Activated naive CD4-positive, alpha-beta T cell (primary cell): ENCODE results near the gene NID1.

ENCODE experiments used
- DNase-seq, 4 experiments: peaks; one replicate each; lab custom pipeline; 2025; lab: John Stamatoyannopoulos, UW

The NID1 gene

DNA sequence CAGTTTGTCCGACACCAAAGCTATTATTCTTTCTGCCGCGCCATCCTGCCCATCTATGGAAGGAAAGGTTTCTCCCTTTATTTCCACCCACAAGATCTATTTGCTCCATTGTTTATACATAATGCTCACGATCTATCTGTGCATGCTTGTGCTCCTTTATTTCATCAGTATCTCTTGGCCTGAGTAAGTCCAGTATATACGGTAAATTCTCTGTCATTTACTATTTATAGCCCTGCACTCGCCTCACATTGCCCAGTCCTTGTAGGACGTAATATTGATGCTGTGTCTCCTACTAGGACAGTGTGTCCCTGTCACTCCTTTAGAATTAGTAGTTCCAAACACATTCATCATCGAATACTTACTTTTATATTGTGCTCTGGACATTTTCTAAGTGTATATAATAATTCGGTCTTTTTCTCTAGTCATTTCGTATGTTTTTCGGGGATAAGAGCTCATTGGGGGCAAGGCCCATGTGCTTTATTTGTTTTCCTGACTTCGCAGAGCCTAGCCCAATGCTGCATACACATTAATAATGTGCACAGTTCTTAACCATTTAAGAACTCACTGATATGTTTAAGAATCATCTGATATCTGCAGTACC is 3.1 kb upstream of the NID1 start:
- DNase-seq: no peak

DNA sequence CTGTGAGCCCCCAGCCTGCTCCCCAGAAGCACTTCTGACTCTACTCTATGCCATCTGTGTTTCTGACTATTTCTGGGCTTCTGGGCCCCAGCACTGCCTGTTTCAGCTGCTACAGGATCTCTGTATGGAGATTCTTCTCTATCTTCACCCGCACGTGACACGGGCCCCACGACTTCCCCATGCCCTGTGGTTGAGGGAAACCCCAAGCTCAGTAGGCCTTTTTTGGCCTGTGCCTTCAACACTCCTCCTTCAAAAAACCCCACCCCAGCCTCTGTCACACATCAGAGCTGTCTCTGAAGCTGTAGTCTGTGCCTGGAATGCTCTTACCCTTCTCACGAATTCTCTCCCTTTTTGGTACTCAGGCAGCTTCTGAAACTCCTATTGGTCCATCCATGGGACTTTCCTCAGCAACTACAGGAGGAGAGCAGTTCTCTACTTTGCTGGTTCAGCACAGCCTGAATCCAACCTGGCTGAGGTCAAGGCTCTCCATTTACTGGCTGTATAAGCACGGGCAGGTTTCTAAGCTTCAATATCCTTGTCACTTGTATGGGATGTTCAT is 2.0 kb upstream of the NID1 start:
- DNase-seq: peak in 2 of 4 experiments; percentile 8 to 32

DNA sequence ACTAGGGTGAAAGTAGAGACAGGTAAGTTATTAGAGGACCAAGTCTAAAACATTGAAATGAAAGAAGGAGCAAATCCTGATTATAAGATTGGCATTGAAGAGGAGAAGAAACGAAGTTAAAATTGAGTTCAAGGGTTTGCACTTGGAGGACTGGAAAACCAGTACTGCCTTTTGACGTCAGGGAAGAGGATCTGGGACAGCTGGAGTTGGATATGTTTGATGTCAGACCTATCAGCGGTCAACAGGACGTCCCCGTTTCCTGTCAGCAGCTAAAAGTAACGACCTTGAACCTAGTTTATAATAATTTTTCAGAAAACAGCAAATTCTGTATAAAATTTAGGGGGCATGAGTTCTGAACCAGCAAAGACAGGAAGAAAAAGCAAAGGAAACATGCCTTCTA is 1.2 kb upstream of the NID1 start:
- DNase-seq: no peak

DNA sequence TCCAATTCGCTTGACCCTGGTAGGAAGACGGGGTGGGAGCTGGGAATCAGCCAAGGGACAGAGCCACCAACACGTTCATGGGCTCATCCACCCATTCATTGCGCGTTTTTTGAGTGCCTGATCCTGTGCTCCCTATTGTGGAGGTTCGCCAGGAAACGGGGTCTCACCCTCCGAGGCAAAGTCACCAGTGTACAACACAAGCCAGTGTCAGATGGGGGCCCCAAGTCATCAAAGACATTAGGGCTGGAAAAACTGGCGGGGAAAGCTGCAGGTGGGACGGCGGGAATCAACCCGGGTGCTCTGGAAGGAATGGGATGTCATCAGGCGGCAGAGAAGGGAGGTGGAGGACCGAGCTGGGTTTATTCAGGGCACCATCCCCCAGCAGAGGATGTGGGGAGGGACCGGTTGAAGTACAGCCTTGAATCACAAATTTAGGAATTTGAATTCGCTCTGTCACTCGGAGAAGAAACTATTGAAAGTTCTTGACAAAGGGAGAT is 667 bp upstream of the NID1 start:
- DNase-seq: no peak

DNA sequence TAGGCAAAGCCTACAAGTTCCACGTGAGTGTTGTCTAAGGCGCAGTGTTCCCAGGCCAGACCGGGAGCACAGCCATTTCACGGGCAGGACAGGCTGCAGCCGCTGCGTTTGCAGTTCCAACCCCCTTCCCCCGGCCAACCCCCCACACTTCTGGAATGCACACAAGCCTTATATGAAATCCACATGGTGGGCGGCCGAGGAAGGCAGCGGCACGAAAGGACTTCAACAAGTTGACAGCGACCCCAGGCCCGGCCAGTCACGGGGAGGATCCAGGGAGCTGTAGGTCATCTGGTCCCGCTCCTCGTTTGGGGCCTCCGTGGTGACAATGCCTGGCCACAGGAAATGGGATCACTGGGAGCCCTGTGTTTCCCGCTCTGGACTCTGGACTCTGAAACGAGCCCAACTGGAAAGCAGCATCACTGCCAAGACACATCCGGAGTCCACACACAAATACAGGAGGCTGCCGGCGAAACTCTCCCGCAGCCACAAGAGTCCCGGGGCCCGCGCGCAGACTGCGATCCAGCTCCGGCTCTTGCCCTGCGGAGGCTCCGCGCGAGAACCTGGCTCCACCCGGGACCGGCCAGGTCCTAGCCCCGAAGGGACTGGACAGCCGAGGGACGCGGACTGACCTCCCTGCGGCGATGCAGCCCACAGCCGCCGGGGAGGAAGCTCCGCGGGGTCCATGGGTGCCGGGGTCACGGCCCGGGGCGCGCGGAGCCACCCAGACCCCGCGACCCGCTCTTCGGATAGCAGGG is 794 bp downstream of the NID1 start:
- DNase-seq: peak in 1 of 4 experiments; percentile 0

DNA sequence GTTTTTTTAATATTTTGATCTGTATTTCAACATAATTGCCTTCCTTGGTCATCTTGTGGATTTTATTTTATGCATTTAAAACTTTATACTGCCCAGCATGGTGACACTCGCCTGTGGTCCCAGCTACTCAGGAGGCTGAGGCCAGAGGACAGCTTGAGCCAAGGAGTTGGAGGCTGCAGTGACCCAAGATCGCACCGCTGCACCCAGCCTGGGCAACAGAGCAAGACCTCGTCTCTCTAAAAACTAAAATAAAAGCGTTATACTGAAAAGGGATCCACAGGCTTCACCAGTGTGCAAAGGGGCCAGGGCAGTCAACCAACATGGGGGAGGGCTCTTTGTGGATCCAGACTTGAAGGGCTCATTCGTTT is 1.4 kb downstream of the NID1 start:
- no peak for DNase-seq

DNA sequence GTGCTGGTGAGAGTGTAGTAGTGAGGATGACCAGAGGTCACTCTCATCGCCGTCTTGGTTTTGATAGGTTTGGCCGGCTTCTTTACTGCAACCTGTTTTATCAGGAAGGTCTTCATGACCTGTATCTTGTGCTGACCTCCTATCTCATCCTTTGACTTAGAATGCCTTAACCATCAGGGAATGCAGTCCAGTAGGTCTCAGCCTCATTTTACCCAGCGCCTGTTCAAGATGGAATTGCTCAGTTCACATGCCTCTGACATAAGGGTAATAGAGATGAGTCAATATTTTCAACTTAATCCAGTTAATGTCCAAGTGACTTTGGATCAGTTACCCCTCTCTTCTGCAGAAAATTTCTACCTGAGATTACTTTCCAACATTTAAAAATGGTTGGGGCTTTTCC is 4.6 kb downstream of the NID1 start:
- DNase-seq: no peak

DNA sequence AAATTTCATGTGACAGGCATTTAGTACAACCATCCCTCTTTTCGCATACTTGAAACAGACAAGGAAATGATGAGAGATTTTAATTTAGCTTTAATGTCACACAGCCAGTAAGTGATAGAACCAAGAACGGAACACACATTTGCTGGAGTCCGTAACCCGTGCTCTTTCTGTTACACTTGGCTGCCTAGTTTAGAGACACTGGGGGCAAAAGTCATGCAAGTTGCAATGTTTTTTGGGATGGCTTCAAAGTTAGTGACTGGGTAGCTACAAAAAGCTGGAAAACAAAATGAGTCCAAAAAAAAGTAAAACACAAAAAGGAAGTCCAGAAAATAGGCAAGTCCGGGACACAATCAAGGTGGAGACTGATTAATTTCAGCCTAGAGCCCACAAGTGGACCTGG is 5.9 kb downstream of the NID1 start:
- no peak for DNase-seq

DNA sequence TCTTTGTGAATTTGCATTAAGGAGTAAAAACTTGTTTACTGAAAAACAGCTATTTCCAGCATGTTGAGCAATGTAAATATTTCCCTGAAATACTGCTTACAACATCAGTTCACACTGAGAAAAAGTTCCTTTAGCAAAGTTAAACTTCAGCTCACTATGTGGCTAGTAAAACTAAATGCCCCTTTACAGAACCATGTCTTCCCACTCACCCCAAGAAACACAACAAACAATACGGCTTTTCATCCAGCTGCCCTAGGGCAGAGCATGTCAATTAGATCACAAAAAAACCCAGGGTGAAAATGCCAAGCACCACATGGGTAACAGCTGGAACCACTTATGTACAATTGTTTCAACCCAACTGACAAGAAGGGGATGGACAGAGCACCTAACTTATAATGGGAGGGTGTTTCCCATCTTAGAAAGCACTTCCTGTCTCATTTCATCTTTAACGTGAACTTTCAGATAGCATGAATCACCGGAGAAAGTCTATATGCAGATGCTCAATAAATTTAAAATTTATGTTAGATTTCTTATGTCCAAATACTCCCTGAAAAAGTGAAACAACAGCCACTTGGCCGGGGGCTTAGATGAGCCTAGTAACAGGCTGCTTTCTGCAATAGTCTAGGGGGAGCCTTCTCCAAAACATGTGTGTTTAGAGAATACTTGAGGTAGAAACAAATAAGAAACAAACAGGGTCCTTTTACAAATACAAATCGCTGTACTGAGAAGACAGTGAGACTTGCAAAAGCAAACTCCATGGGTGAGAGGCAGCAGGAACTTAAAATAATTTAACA is 6.6 kb downstream of the NID1 start:
- no peak for DNase-seq

DNA sequence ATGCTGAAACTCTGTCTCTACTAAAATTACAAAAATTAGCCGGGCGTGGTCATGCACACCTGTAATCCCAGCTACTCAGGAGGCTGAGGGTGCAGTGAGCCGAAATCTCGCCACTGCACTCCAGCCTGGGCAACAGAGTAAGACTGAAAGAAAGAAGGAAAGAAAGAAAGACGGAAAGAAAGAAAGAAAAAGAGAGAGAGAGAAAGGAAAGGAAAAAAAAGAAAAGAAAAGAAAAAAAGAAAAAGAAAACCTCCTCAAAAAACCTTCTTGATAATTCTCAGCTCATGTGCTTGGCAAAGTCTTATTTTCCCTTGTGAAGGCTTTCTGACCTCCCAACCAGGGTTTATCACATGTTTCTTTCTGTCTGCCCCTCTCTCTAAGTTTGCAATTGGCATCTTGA is 7.3 kb downstream of the NID1 start:
- no peak for DNase-seq

DNA sequence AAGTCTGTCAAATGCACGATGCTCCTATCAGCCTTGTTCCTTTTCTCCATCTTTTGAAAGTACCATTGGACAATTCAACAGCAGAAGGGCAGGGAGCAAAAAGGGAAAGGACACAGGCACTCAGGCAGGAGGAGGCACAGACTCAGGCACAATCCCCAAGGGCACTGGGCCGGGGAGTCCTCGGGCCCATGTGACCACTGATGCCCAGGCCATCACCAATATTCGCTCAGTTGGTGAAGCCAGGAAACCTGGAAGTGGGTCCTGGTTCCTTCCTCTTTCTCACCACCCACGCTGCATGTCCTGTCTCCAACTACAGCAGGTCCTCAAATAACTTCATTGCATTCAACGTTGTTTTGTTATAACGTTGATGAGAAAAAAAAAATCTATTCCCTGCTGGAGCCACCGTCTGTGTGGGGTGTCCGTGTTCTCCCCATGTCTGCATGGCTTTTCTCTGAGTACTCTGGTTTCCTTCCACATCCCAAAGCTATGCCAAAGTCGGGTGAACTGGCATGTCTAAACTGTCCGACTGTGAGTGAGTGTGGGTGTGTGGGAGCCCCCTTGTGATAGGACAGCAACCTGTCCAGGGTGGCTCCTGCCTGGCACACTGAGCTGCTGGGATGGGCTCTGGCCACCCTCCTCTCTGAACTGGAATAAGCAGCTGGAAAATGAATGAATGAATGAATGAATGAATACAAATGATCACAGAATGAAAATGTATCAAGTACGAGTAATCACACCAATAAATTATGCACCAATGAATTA is 12.5 kb downstream of the NID1 start:
- no peak for DNase-seq

DNA sequence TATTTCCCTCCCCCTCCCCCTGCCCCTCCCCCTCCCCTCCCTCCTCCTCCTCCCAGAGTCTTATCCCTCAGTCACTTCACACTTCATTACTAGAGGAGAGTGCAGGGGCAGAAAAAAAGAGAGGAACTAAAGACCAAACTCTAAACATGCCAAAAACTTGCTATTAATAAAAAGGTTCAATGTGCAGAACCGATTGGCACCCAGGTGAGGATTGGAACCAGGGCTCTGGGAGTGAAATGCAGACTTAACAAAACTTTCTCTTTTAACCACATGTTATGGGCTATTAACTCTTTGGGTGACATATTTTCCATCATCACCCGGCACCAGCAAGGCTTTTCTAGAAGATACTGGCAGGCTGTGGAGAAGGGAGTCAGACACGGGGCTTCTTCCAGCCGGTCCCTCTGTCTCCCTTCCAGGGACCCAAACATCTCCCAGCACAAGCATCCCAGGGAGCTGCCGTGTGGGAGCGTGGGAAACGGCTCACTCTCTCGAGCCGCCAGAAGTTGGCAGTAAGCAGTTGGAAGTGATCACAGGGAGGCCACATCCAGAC is 13.6 kb downstream of the NID1 start:
- no peak for DNase-seq

DNA sequence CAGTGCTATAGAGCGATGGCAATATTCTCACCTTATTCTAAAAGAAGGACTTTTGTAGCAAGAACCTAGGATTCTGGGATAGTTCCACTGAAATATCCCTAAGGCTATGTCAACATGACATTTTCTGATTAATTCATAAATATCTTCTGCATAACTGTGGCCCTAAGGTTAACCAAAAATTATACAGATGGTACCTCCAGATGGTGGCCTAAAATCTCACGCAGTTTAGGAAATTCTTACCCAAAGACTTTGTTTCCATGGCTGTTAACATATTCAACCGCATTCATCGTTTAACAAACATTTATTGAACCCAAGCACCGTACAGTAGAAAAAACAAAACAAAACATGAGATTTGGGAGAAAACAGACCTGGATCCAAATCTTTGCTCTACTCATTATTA is 19.1 kb downstream of the NID1 start:
- no peak for DNase-seq

DNA sequence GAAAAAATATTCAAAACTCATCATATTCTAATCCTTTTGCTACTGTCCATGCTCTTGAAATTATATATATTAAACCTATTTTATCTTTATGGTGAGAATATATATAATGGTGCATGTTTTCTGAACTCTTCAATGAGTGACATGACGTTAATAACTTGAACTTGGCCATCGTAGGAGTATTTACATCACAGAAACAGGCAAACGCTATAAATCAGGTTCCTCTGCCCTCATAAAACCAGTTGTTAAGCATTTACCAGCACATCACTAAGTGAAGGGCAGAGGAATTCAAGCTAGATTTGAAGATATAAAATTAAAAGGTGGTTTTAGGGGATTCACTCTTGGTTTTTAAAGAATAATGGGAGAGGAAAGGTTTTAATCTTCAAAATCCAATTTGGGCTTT is 20.5 kb downstream of the NID1 start:
- no peak for DNase-seq

DNA sequence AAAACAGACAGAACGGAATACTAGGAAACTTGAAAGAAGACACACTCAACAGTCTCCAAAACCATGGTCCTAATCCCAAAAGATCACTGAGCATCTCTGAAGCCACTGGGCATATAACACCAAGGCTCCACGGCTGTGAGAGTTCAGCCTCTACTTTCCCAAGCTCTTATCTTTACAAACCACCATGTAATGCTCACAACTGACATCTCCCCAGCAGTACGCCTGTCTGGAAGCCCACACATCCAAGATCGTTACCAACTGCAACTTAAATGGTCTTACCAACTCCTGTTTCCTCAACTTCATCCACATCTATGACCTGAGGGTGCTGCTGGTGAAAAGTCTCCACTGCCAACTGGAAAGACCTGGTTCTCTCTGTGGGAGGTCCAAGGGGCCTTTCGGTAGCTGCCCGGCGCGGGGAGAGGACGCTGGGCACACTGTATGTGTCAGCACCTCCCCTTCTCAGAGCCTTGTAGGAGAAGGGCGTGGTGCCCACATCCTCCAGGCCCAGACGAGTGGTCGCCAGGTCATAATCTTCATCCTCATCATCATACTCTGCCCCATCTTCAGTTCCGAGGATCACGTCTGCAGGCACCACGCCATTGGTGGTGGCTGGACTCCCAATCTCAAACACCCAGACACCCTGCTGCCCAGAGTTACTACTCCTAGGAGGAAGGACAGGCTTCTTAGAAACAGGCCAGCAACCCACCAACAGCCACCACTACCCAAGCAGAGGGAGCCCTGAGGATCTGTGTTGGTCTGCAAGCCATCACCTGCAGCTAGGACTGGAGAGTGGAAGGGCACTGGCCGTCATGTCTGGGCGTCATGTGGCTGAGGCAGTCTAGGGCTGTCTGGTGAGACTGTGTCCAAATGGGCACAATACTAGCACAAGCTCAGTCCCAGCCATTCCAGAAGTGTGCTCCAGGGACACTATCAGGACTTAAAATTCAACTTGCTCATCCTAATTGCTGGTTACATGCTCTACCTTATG is 23.0 kb downstream of the NID1 start:
- no peak for DNase-seq

DNA sequence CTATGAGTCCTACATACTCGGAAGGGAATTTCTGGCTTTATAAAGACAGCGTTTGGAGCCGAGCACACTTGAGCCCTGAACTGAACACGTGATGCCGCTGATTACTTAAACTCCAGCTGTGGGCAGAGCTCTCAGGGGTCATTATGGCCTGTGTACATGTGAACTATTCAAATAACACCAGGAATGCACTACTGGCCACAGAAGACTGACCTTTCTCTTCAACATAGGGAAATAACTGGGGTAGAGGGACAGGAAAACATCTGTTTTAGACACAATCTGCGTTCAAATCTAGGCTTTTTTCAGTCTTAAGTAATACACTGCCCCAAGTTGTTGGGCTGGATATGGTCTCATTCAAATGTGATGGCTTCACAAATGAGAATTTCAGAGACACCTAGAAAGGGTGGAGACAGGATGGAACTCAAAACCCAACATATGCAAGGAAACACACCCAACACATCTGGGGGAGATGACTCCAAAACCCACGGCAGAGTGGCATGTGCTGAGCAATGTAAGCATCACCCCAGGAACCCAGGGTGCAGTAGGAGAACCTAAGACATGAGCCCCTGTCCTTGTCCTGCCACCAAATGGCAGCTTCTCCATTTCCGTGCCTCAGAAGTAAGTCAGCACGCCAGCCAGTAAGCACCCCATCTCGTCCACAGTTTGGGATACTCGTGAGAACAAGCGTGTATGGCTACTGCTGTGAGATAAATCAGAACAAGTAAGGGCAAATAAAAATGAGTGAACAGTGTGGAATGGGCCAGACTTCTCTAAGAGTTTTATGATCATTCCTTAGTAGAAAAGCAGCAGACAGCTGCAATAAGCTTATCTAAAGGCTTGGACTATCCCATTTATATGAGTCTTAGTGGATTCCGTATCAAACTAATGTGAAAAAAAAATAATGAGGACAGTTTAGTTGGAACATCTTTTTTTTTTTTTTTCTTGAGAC is 24.9 kb downstream of the NID1 start:
- DNase-seq: no peak

DNA sequence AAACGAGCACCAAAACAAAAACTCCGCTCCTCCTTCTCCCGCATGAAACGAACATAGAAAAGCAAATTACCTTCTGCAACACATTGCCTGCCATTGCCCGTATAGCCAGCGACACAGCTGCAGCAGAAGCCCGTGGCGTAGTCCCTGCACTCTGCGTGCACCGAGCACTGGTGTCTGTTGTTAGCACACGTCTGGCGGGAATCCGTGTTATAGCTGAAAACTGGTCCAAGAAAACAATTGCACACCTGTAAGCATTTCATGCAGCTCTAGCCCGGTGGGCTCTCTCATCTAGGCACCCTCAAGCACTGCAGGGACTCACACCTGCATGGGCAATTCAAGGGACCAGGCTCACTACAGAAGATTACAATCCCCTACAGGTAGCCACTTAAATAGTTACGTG is 26.9 kb downstream of the NID1 start:
- no peak for DNase-seq

DNA sequence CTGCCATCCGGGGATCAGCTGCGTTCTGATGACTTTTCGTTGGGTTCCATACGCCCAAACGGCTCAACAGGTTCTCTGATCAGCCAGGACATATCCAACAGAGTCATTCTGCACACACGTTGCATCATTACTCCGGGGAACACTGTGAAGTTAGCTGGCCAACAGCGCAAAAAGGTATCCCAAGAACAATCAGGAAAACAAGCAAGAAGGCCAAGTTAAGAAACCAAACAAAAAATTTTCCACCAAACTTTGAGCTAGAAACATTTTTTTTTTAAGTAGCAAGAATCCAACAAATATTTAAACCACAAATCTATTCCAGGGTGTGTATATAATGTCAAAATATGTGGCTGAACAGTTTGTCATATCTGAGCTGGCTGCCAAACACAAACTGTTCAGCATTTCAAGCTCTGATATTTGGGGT is 29.2 kb downstream of the NID1 start:
- DNase-seq: no peak

DNA sequence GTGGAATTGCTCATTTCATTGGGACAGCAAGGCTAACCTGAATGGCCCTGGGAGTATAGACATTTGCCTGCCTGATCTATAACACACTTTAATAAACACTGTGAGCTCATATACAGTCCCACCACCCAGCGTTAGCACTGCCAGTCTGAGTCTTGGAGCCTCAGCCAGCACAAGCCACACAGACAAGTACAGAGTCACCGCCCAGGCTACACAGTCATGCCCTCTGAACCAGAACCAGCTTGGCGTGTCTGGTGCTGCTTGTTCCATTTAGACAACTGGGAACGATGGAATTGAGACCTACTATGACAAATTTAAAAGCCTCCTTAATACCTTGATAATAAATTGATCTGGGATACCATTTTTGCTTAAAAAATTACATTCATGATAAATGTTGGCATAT is 31.6 kb downstream of the NID1 start:
- no peak for DNase-seq
